SJCRH30 (cell line): ENCODE data around the gene FBXL5. TPM values are rescaled to one million over a fixed set of nuclear protein-coding genes. Genes with fewer than 3 reads are reported as not detected.

ENCODE experiments used
- DNase-seq, 2 experiments: peaks; one replicate each; pipeline ENCODE4 v3.0.0-alpha.2; 2015 to 2020
- H3K27ac ChIP-seq: fragments of 250-450 bp; sonication (Bioruptor Pico); 2 replicates; pipeline ENCODE4 v1.5.1; 2020; ENCODE audit warnings: mild to moderate bottlenecking, moderate library complexity
- H3K27me3 ChIP-seq: fragments of 250-450 bp; sonication (Bioruptor Pico); 2 replicates; pipeline ENCODE4 v1.5.1; 2020; ENCODE audit warnings: mild to moderate bottlenecking, moderate library complexity
- H3K36me3 ChIP-seq: fragments of 250-450 bp; sonication (Bioruptor Pico); 2 replicates; pipeline ENCODE4 v1.5.1; 2020; ENCODE audit warnings: mild to moderate bottlenecking, moderate library complexity
- H3K4me1 ChIP-seq: fragments of 250-450 bp; sonication (Bioruptor Pico); 2 replicates; pipeline ENCODE4 v1.5.1; 2020; ENCODE audit warnings: mild to moderate bottlenecking, moderate library complexity
- H3K4me3 ChIP-seq: fragments of 250-450 bp; sonication (Bioruptor Pico); 2 replicates; pipeline ENCODE4 v1.5.1; 2020; ENCODE audit warnings: mild to moderate bottlenecking, moderate library complexity
- H3K9me3 ChIP-seq: fragments of 250-450 bp; sonication (Bioruptor Pico); replicated peaks from 2 replicates; pipeline ENCODE4 v1.5.1; 2020; ENCODE audit warnings: mild to moderate bottlenecking, moderate library complexity
- total RNA-seq: library from RNA; depleted of rRNA; stranded (reverse); fragments of >200 nt; shearing (Covaris generic); gene quantifications from 2 replicates; pipeline ENCODE4 v1.2.3, GENCODE V29; 2014

The FBXL5 gene
- total RNA-seq, 1 experiment from 2014 or later, result 69.7 TPM

GRCh38 chr4:15586066-15586465 is 69.1 kb downstream of the FBXL5 start:
- no peak for DNase-seq
- Histone ChIP-seq H3K36me3 (peaks cover 4% of the 10 kb centered on the region; the same call in 1 of the 2 replicates), H3K9me3 (0 out of 2 replicates have a peak, but pooled peaks cover 4% of the 10 kb centered on the region), H3K27me3 (no peaks in the 10 kb centered on the region), H3K4me1 (peaks cover 7% of the 10 kb centered on the region; the same call in 1 of the 2 replicates), H3K4me3 (no peak overlapping the region), H3K27ac (no peak overlapping the region)

GRCh38 chr4:15585331-15585730 is 69.8 kb downstream of the FBXL5 start:
- no peaks in the 10 kb centered on the region for H3K27me3 ChIP-seq
- H3K4me1 ChIP-seq, result peaks cover 7% of the 10 kb centered on the region; the same call in 1 of the 2 replicates
- DNase-seq, result peak in 1 of 2 experiments; percentile 24
- no peak overlapping the region for H3K27ac ChIP-seq
- H3K4me3 ChIP-seq, result no peak overlapping the region
- peaks cover 6% of the 10 kb centered on the region for H3K36me3 ChIP-seq
- H3K9me3 ChIP-seq, result 0 out of 2 replicates have a peak, but pooled peaks cover 4% of the 10 kb centered on the region

GRCh38 chr4:15584785-15585184 is 70.4 kb downstream of the FBXL5 start:
- Histone ChIP-seq H3K4me3 (no peak overlapping the region), H3K27me3 (no peaks in the 10 kb centered on the region), H3K27ac (no peak overlapping the region), H3K36me3 (peaks cover 6% of the 10 kb centered on the region), H3K9me3 (0 out of 2 replicates have a peak, but pooled peaks cover 4% of the 10 kb centered on the region), H3K4me1 (peaks cover 7% of the 10 kb centered on the region; the same call in 1 of the 2 replicates)
- DNase-seq, result no peak

DNA sequence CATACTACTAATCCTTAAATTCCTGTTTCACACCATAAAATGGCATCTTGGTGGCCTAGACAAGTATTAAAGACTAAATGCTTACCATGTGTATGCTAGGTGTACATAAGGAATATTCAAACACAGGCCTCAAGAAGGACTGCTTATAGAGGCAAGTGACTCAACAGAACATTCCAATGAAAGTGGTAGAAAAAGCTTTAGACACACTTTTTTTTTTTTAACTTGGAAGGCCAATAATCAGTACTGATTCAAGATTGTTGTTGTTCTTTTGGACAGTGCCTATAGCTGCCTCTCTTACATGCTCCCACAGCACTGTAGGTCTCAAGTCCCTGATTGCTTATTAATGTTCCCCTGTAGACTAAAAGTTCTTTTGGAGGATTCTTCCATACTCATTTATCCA is 77.6 kb downstream of the FBXL5 start:
- Histone ChIP-seq H3K27ac (no peak overlapping the region), H3K9me3 (no peaks in the 10 kb centered on the region)
- no peak for DNase-seq

GRCh38 chr4:15575966-15576365 is 79.2 kb downstream of the FBXL5 start:
- 0 out of 2 replicates have a peak, but pooled peaks cover 2% of the 10 kb centered on the region for H3K4me1 ChIP-seq
- no peak for DNase-seq
- H3K4me3 ChIP-seq, result no peak overlapping the region
- no peak overlapping the region for H3K27ac ChIP-seq
- H3K27me3 ChIP-seq, result no peaks in the 10 kb centered on the region
- peaks cover 2% of the 10 kb centered on the region; the same call in 1 of the 2 replicates for H3K36me3 ChIP-seq
- no peaks in the 10 kb centered on the region for H3K9me3 ChIP-seq

More for the DNA sequence above, 77.6 kb downstream of the FBXL5 start:
- no peak overlapping the region for H3K4me3 ChIP-seq
- peaks cover 9% of the 10 kb centered on the region; the same call in 1 of the 2 replicates for H3K4me1 ChIP-seq
- peaks cover 2% of the 10 kb centered on the region; the same call in 1 of the 2 replicates for H3K36me3 ChIP-seq
- no peaks in the 10 kb centered on the region for H3K27me3 ChIP-seq

DNA sequence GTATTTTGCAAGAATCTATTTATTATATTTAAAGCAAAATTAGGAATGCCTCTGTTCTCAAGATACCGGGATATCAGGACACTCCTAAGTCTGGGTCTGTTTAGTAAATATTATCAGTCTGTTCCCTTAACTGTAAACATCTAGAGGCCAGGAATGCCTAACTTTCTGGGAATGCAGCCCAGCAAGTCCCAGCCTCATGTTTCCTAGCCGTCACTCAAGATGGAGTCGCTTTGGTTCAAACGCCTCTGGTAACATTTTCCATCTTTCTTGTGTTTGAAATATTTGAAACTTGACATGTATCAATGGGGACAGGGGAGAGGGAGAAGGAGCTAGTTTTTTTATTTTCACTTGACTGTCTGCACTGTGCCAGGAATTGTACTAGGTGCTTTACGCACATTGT is 85.4 kb downstream of the FBXL5 start:
- no peak overlapping the region for H3K4me3 ChIP-seq
- no peaks in the 10 kb centered on the region for H3K27me3 ChIP-seq
- no peaks in the 10 kb centered on the region for H3K9me3 ChIP-seq
- DNase-seq, result no peak
- no peaks in the 10 kb centered on the region for H3K4me1 ChIP-seq
- no peak overlapping the region for H3K27ac ChIP-seq
- H3K36me3 ChIP-seq, result 0 out of 2 replicates have a peak, but pooled peaks cover 3% of the 10 kb centered on the region

DNA sequence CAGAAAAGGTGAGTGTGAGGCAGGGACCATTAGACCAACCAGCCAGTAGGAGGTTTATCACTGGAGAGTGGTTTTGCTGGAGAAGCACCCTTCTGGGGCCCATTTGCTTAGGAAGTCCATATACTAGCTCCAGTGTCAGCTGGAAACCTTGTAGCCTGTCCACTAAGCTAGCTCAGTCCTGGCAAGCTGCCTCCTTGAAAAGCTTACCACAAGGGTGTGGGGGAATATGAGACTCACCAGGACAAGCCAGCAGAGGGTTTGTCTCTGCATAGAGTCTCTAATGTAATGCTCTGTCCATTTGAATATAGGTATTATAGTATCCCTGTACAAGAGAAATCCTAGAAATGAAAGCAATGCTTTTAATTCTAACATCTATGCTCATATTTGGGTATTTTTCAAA is 86.3 kb downstream of the FBXL5 start:
- Histone ChIP-seq H3K36me3 (peaks cover 3% of the 10 kb centered on the region; the same call in 1 of the 2 replicates), H3K4me3 (no peak overlapping the region), H3K4me1 (no peaks in the 10 kb centered on the region), H3K27me3 (no peaks in the 10 kb centered on the region), H3K9me3 (no peaks in the 10 kb centered on the region), H3K27ac (no peak overlapping the region)
- no peak for DNase-seq

GRCh38 chr4:15563871-15564270 is 91.3 kb downstream of the FBXL5 start:
- no peaks in the 10 kb centered on the region for H3K9me3 ChIP-seq
- no peak overlapping the region for H3K4me3 ChIP-seq
- no peaks in the 10 kb centered on the region; the same call in 1 of the 2 replicates for H3K36me3 ChIP-seq
- DNase-seq, result no peak
- H3K27me3 ChIP-seq, result no peaks in the 10 kb centered on the region
- no peak overlapping the region for H3K27ac ChIP-seq
- H3K4me1 ChIP-seq, result no peaks in the 10 kb centered on the region

DNA sequence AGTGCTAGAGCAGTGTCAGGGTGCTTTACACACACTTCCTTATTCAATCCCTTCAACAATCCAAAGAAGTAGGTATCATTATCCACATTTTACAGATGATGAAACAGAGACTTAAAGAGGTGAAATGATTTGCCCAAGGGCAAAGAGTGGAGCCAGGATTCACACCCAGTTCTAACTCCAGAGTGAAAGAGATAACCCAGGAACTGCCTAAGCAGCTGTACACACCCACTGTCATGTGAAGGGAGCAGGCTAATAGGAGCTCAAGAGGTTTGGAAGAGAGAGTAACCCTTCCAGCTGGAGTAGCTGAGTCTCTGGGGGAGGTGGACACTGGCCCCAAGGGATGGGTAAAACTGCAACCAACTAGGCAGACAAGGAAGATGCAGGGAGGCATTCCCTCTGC is 92.5 kb downstream of the FBXL5 start:
- H3K4me3 ChIP-seq, result no peak overlapping the region
- H3K36me3 ChIP-seq, result no peaks in the 10 kb centered on the region; the same call in 1 of the 2 replicates
- no peaks in the 10 kb centered on the region for H3K4me1 ChIP-seq
- no peak overlapping the region for H3K27ac ChIP-seq
- H3K9me3 ChIP-seq, result no peaks in the 10 kb centered on the region
- H3K27me3 ChIP-seq, result no peaks in the 10 kb centered on the region
- no peak for DNase-seq

DNA sequence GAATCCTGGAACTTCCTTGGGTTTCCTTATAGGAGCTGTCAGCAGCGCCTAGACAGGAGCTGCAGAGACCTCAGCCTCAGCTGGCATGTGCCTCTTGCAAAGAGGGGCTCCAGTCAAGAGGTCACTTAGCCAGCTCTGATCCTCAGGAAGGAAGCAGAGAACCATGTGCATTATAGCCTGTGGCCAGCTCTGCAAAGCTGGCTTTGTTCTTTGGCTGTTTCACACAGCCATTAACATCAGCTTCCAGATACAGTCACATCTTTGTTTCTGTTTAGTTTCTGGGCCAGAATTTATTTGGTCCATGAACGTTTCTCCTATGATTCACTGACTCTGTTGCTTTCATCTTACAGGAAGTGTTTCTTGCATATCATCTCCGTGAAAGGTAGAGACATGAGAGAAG is 93.0 kb downstream of the FBXL5 start:
- DNase-seq, result no peak
- Histone ChIP-seq H3K4me3 (no peak overlapping the region), H3K4me1 (no peaks in the 10 kb centered on the region), H3K9me3 (no peaks in the 10 kb centered on the region), H3K27me3 (no peaks in the 10 kb centered on the region), H3K36me3 (no peaks in the 10 kb centered on the region; the same call in 1 of the 2 replicates), H3K27ac (no peak overlapping the region)

- DNase-seq, result no peak
- H3K4me3 ChIP-seq, result no peak overlapping the region
- no peaks in the 10 kb centered on the region for H3K9me3 ChIP-seq
- H3K36me3 ChIP-seq, result peaks cover 2% of the 10 kb centered on the region; the same call in 1 of the 2 replicates
- H3K27me3 ChIP-seq, result no peaks in the 10 kb centered on the region
- H3K4me1 ChIP-seq, result no peaks in the 10 kb centered on the region
- H3K27ac ChIP-seq, result no peak overlapping the region
These were observed 96.6 kb downstream of the FBXL5 start for GRCh38 chr4:15558561-15558960.

GRCh38 chr4:15557786-15558550 is 97.2 kb downstream of the FBXL5 start:
- no peak for DNase-seq
- Histone ChIP-seq H3K9me3 (no peaks in the 10 kb centered on the region), H3K27ac (no peak overlapping the region), H3K36me3 (0 out of 2 replicates have a peak, but pooled peaks cover 2% of the 10 kb centered on the region), H3K4me3 (no peak overlapping the region), H3K4me1 (no peaks in the 10 kb centered on the region), H3K27me3 (no peaks in the 10 kb centered on the region)

DNA sequence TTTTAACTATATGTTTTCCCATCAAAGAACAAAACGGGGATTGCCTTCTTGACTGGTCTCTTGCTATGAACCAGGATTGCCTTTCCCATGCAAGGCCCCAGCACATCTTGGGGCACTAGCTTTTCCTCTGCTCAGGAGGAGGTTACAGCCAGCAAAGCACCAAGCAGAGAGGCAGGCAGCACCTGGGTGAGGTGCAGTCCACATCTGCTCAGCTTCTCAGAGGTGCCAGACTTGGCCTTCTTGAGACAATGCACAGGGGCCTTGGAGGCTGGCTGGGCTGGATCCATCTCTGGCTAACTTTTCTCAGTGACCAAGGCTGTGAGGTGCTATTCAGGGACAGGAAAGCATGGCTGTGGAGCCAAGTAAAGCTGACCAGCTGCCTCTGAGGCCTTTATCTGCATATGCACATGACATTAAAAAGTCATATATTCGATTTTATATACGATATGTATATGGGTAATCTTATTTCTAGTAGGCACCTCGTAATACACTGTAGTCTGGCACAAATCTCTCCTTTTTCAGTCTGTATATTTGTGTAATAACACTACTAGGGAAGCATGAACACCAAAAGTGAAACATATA is 98.6 kb downstream of the FBXL5 start:
- H3K4me1 ChIP-seq, result no peaks in the 10 kb centered on the region
- H3K4me3 ChIP-seq, result no peak overlapping the region
- H3K9me3 ChIP-seq, result no peaks in the 10 kb centered on the region
- no peaks in the 10 kb centered on the region for H3K27me3 ChIP-seq
- H3K36me3 ChIP-seq, result 0 out of 2 replicates have a peak, but pooled peaks cover 2% of the 10 kb centered on the region
- no peak for DNase-seq
- no peak overlapping the region for H3K27ac ChIP-seq
